Embryonic facial prominence (tissue), 1 donor: ENCODE measurements around the gene LOXHD1.

Source experiments
- DNase-seq: peaks from one replicate; pipeline ENCODE4 v3.0.0-alpha.2; 2016; ENCODE audit errors: extremely low spot score

LOXHD1 gene

DNA sequence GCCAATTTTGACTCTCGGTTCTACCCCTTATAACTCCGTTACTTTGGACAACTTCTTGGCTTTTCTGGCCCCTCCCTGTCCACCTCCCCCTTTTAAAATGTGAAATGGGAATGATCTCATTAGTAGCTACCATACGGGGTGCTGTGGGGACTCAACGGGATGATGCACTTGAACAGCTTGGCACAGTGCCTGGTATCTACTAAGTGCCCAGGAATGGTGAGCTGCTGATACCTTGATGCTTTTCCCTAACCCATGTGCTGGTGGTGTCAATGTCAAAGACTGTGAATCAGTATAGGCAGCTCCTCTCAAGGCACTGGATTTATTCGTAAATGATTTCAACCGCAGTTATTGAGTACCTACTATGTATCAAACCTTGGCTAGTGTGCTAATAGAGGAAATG lies 204.2 kb downstream of the LOXHD1 start:
- no peak for DNase-seq

DNA sequence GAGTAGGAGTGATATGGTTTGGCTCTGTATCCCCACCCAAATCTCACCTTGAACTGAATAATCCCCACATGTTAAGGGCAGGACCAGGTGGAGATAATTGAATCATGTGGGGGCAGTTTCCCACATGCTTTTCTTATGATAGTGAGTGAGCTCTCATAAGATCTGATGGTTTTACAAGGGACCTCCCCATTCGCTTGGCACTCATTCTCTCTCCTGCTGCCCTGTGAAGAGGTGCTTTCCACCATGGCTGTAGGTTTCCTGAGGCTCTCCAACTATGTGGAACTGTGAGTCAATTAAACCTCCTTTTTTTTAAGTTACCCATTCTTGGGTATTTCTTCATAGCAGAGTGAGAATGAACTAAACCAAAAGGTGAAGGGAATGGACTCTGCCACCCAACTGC lies 207.5 kb downstream of the LOXHD1 start:
- DNase-seq: no peak

DNA sequence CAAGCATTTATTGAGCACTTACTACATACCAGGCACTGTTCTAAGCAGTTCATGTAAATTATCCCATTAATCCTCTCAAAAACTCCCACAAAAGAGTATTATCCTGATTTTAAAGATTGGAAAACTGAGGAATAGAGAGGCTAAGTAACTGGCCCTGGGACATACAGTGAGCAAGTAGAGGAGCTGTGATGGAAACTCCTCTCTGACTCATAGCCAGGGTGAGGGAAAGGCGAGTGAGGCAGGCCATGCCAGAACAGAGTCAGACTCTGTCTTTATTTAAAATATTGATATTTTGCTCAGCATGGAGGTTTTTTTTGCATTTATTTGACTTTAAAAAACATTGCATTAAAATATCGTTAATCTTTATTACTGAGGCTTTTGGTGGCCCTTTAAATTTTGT lies 208.0 kb downstream of the LOXHD1 start:
- DNase-seq: no peak

DNA sequence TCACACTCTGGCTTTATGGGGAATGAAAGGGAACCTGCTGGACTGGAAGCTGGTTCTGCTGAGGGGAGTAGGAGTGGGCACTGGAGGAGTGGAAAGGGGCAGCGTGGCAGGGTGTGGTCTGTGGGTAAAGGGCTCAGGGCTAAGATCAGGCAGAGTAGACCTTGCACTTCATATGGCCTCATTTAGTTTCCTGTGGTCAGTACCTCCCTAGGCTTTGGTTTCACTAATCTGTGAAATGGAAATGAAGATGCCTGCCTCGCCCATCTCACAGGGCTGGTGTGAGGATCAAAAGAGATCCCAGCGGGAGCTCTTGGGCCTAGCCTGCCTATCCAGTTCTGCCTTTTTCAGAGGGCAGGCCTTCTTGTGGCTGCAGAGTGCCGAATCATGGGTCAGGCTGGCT lies 208.7 kb downstream of the LOXHD1 start:
- no peak for DNase-seq

DNA sequence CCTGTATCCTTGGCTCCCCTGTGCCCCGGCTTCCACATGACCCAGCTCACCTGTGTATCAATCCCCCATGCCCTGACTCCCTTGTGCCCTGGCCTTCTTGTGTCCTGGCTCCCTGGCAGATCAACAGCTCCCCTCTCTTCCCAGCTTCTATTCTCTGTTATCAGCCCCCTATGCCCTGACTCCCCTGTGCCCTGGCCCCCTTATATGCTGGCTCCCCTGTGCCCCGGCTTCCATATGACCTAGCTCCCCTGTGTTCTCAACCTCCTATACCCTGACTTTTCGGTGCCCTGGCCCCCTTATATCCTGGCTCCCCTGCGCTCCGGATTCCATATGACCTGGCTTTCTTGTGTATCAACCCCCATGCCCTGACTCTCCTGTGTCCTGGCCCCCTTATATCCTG lies 209.2 kb downstream of the LOXHD1 start:
- no peak for DNase-seq

DNA sequence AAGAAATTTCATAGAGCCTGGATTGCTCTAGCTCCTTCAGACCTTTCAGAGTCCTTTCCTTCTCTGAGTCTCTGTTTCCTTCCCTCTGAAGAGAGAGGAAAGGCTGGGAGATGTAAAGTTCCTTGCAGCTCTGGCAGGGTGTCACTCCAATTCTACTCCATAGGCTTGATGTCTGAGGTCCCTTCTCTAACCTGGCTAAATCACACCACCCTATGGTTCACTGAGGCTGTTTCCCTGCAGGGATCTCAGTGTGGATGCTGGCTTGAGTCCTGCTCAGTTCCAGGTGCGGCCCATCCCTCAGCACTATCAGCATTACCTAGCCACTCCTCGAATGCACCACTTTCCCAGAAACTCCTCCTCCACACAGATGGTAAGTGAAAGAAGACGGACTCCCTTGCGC lies 209.7 kb downstream of the LOXHD1 start:
- DNase-seq: no peak

DNA sequence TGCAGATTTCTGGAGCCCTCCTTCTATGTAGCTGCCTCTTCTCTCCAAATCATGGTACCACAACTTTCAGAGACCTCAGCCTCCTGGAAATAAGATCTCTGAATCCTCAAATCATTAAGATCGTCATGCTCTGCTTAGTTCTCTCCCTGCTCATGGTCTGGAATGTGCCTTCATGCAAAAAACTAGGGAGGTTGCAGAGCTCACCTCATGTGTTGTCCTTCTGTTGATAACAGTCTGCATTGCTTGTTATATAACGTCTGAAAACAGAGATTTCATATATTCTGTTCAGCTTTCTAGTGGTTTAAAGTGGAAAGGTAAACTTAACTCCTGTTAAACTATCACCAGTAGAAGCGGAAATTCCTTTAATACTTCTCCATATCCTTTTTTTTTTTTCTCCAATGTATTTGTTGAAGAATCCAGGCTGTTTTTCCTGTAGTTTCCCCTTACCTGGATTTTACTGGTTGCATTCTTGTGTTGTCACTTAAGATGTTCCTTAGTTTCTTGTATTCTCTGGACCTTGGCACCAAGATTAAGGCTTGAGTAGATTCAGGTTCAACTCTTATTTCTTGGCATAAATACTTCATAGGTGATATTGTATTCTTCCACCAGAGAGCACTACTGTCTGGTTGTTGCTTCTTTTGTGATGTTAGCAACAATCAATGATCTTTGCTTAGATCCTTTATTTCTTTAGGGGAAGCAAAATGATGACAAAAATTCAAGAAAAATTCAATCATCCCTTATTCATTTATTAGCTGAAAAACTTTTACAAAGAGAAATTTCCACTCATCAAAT lies 211.3 kb downstream of the LOXHD1 start:
- DNase-seq: no peak

DNA sequence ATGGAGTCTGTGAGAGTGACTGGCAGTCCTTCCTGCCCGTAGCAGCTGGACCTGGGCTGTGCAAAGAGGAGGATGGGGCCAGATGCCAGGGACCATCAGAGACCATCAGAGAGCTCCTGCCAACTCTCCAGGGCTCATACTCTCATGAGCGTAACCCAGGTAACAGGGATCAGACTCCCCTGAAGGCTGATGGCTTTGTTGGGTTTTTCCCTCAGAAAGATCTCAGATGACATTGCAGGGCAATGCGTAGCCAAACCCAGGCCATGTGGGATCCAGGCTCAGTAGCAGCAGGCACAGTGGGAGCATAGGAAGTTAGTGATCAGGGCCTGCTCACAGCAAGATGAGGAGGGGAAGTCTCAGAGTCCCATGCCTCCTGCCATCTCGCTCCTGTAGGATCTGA lies 218.0 kb downstream of the LOXHD1 start:
- no peak for DNase-seq

DNA sequence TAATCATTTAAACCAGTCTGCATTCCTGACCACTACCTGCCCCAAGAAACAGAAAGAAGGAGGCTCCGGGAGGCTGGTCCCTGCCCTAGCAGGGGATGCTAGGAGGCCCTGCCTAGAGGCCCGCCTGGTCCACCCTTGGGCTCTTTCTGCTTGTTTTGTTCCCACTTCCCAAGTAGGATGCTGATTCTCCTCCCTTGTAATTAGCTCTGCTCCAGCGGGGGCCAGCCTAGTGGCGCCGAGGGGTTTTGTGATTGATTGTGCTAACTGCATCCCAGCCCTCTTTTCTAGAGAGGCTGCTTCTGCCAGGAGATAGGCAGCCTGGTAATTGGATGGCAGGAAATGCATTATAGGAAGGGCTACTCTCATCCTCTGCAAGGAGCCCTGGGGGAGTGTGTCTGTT lies 220.0 kb downstream of the LOXHD1 start:
- DNase-seq: no peak

DNA sequence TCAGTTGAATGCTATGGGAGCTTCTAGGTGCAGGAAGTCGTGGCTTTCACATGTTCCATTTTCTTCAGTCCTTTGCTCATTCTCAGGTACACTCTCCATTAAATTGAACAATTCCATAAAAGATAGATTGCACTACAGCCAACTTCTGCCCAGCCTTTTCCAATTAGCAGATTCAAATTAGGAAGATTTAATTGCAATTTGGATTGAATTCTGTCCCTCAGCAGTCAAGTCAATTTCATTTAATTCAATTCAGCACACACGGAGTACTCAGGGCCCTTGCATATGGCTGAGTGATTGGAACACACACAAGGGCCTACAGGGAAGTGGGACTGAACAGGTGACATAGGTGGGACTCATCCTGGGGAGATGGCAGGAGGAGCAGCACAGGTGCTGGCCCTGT lies 220.4 kb downstream of the LOXHD1 start:
- DNase-seq: no peak

DNA sequence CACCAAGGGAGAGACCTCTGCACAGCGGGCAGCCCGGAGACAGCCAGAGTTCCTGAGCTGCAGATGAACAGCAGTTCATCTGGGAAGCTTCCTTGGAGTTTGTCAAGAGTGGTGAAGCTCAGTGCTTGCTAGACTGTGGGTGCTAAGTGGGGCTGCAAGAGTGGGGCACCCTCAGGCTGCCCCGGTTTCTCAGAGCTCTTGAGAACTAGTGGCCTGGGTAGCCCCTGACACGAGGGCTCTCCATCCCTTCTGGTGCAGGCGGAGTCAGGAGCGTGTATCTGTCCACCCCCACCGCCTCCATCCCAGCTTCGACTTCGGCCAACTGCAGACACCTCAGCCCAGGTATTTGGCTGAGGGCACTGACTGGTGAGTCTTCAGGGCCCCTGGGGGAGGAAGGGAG lies 222.0 kb downstream of the LOXHD1 start:
- DNase-seq: no peak

DNA sequence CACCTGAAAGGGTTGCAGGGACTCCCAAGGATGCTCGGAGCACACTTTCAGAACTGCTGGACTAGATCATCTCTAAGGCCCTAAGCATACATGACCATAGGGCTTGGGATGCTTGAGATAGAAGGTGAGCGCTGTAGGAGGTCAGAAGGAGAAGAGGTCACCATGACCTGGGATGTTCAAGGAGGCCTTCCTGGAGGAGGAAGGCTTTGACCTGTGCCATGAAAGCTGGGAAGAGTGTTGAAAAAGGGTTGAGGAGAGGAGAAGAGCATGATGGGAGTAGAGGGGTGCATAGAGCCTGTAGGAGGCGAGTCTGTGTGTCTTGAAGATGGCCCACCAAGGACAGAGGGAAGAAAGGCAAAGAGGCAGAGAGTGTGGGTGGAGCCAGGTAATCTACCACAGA lies 222.4 kb downstream of the LOXHD1 start:
- no peak for DNase-seq

DNA sequence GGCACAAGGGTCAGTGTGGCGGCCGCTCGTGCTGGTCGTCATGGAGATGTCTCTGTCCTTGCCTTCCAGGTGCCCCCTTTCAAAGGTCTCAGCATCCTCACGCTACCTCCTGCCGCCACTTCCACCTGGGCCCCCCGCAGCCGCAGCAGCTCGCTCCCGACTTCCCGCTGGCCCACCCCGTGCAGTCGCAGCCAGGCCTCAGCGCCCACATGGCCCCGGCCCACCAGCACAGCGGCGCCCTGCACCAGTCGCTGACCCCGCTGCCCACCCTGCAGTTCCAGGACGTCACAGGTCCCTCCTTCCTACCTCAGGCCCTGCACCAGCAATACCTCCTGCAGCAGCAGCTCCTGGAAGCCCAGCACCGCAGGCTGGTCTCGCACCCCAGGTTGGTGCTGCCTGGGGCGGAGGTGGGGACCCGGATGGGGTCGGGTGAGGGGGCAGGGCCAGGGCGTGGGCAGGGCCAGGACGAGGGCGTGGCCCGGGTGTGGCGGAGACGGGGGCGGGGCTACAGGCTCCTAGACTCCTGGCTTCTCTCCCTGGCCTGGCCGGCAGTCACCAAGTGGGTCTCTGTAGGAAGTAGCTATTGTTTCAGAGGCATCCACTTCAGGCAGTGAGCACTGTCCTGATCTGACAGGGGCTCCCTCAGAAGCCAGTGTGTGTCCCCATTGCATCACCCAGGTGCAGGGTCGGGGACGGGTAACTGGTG lies 223.7 kb downstream of the LOXHD1 start:
- DNase-seq: no peak

DNA sequence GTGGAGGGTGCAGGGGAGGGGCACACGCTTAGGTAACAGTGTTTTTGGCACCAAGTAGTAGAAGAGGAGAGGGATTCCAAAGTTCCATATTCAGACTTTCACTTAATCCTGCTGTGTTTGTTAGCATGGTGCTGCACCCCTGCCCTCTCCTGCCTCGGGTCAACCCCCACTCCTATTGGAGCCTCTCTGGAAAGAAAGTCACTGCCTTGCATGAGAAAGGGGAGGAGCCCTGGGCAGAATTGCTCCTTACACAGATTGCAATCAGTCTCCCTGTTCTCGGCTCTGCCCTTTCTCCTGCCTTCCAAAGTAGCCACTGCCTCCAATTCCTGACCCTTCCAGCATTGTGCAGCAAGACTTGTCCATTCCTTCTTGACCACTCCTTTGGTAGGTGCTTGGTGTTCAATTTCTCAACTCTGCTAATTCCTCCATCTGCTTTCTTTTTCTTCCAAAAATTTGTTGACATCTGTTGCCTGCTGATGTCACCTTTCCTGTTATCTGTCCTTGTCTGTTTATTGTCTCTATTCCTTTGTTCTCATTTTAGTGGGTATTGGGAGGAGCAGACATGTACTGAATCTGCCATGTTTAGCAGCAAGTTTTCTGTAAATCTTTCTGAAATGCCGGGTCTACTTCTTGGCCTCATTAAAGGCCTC lies 225.4 kb downstream of the LOXHD1 start:
- DNase-seq: no peak

DNA sequence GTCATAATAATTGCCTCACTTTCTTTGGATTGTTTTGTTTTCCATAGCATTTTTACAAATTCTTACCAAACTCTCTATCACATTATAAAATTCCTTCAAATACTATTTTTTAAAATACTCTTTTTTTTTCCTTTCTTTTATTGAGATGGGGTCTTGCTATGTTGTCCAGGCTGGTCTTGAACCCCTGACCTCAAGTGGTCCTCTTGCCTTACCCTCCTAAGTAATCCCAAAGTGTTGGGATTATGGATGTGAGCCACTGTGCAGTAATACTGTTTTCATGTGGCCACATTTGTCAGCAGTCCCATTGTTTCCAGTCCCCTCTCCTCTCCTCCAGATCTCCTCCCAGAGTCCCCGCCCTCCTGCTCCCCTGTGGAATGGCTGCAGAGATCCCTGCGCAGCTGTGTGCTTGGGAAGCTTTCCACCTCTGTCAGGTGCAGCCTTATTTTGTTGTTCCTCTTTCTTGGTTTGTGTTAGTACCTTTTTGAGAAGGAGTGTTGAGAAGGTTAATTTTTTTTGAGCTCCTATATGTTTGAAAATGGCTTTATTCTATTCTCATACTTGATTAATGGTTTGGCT lies 227.3 kb downstream of the LOXHD1 start:
- DNase-seq: no peak

DNA sequence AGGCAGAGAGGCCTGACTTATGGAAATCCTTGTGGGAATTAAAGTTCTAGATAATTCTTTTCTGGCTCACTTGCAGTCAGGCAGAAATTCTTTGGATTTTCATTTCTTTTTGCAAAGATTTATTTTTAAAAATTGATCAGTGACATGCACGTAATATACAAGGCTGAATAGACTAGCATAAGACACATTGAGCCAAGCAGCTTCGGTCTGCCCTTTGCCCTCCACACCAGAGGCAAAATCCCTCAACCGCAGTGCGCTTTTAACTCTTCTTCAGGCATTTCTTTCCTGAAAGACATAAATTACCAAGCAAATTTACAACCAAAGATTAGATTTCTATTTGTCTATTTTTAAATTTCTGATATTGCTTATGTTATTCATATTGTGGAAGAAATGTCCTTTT lies 227.9 kb downstream of the LOXHD1 start:
- DNase-seq: no peak

DNA sequence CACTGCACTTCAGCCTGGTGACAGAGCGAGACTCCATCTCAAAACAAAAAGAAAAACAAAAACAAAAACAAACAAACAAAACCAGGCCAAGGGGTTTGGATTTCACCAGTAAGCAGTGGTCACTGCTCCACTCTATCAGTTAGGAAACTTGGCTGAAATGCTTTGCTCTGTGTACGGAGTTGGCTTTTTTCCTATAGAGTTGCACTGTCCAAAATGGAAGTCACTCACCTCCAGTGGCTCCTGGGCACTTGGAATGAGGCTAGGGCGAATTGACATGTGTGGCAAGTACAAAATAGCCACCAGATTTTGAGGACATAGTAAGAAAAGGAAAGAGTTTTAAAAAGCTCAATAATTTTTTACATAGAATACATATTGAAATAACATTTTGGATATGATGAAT lies 228.7 kb downstream of the LOXHD1 start:
- no peak for DNase-seq

DNA sequence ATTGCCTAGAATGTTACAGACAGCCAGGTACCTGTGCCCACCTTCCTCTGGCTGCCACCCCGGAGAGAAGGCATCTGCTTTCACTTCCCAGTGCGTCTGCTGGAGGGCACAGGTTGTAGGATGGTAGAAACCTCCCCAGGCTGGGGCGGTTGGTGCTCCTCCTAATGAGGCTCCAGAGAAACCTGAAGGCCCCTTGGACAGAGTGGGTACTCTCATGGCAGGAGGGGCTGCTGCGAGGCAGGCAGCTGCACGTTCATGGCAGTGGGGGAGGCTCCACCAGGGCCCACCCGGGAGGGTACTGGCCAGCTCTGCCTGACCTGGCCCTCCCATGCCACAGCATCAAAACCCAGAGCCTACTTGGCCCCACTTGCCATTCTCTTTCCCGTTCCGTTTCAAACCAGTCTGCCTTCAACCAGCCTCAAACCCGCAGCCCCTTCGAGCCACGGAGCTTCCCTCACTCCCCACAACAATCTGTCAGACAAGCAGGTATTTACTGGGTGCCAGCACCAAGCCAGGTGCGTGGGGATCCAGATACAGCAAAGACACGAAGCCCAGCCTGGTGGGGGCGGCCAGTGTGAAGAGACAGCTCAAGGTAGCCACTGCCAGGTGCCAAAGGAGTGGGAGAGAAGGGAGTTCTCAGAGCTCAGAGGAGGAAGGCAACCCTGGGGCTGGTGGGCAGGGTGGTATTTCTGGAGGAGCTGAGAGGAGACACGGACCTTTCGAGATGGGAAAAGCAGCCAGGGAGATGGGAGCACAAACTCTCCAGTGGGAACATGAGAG lies 229.6 kb downstream of the LOXHD1 start:
- DNase-seq: no peak
